ENCODE results near the gene PLA2G4B. TPM values are rescaled to one million over a fixed set of nuclear protein-coding genes. Genes with fewer than 3 reads are reported as not detected.

Gene PLA2G4B
- total and polyA plus RNA-seq, 5 donors: 1.8 to 7.1 (median 5.7) TPM

DNA sequence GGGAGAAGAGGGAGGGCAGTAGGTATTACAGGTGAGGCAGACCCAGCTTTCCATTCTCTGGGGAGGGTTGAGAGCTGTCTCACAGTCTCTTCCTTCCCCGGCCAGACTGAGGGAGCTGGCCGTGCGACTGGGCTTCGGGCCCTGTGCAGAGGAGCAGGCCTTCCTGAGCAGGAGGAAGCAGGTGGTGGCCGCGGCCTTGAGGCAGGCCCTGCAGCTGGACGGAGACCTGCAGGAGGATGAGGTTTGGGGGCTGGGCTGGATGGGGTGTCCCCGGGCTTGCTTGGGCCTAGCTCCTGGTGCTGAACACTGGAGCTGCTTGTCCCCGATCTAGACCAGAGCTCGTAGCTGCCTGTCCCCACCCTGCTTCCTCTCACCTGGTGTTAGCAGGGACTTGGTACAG is 4.9 kb downstream of the PLA2G4B start:
- Histone ChIP-seq H3K4me1 (ENCODE audit: control insufficient read depth, insufficient read depth, low read length) (no peaks in the 10 kb centered on the region), H3K27me3 (ENCODE audit: control insufficient read depth, insufficient read depth) (no peaks in the 10 kb centered on the region), H3K4me3 (ENCODE audit: low read length) (no peak overlapping the region), H3K9me3 (ENCODE audit: control insufficient read depth, low read length) (no peaks in the 10 kb centered on the region), H3K27ac (ENCODE audit: low read length) (no peak overlapping the region)
- ATAC-seq (no peak), DNase-seq (no peak)
- WGBS: 82% methylated on average over 10 of the region's 10 CpGs
- intact Hi-C loops (cut with DNase I): no loop called here

DNA sequence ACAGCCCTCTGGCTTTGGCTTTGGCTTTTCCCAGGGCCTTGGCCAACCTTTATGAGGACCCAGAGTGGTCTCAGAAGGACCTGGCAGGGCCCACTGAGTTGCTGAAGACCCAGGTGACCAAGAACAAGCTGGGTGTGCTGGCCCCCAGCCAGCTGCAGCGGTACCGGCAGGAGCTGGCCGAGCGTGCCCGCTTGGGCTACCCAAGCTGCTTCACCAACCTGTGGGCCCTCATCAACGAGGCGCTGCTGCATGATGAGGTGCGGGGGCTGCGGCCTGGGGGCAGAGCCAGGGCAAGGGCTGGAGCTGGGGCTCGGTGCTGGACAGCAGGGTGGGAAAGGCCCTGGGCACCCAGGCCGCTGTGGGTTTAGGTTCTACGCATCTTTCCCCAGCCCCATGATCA is 6.2 kb downstream of the PLA2G4B start:
- Histone ChIP-seq H3K4me1 (ENCODE audit: control insufficient read depth, insufficient read depth, low read length) (no peaks in the 10 kb centered on the region), H3K4me3 (ENCODE audit: low read length) (no peak overlapping the region), H3K9me3 (ENCODE audit: control insufficient read depth, low read length) (no peaks in the 10 kb centered on the region), H3K27me3 (ENCODE audit: control insufficient read depth, insufficient read depth) (no peaks in the 10 kb centered on the region), H3K27ac (ENCODE audit: low read length) (no peak overlapping the region)
- WGBS: 90% methylated on average over 12 of the region's 12 CpGs
- ATAC-seq (no peak), DNase-seq (no peak)
- intact Hi-C loops (cut with DNase I): no loop called here

- Histone ChIP-seq H3K4me1 (ENCODE audit: control insufficient read depth, insufficient read depth, low read length) (no peaks in the 10 kb centered on the region), H3K27me3 (ENCODE audit: control insufficient read depth, insufficient read depth) (no peaks in the 10 kb centered on the region), H3K9me3 (ENCODE audit: control insufficient read depth, low read length) (no peaks in the 10 kb centered on the region), H3K27ac (ENCODE audit: low read length) (no peak overlapping the region), H3K4me3 (ENCODE audit: low read length) (no peak overlapping the region)
- 88% methylated on average over 14 of the region's 14 CpGs for WGBS
- ATAC-seq: no peak
- intact Hi-C loops (cut with DNase I): no loop called here
- no peak for DNase-seq
These were observed 8.6 kb downstream of the PLA2G4B start for GRCh38 chr15:41847206-41847605.

GRCh38 chr15:41847981-41848380 is 9.3 kb downstream of the PLA2G4B start:
- no peak overlapping the region for H3K4me3 ChIP-seq (ENCODE audit: low read length)
- no peaks in the 10 kb centered on the region for H3K27me3 ChIP-seq (ENCODE audit: control insufficient read depth, insufficient read depth)
- ATAC-seq (no peak), DNase-seq (no peak)
- H3K4me1 ChIP-seq (ENCODE audit: control insufficient read depth, insufficient read depth, low read length): no peaks in the 10 kb centered on the region
- 94% methylated on average over 9 of the region's 9 CpGs for WGBS
- H3K27ac ChIP-seq (ENCODE audit: low read length): no peak overlapping the region
- intact Hi-C loops (cut with DNase I): no loop called here
- H3K9me3 ChIP-seq (ENCODE audit: control insufficient read depth, low read length): no peaks in the 10 kb centered on the region

DNA sequence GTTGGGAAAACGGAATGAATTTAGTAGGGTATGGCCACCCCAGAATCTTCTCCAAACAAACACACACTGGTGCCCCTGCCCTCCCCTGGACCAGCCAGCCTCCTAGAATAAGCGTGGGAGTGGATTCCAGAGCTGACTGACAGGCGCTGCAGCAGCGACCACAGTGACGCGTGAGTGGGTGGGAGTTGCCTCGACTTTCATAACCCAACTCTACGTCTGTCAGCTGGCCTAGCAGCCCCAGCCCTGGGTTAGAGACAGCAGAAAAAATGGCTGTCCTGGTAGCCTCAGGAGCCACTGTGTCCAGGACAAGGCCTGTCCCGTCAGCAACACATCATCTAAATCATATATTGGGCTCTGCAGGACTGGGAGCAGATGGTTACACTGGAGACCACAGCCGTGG is 10.0 kb downstream of the PLA2G4B start:
- no peak for DNase-seq
- Histone ChIP-seq H3K4me3 (ENCODE audit: low read length) (no peak overlapping the region), H3K27me3 (ENCODE audit: control insufficient read depth, insufficient read depth) (no peaks in the 10 kb centered on the region), H3K4me1 (ENCODE audit: control insufficient read depth, insufficient read depth, low read length) (no peaks in the 10 kb centered on the region), H3K9me3 (ENCODE audit: control insufficient read depth, low read length) (no peaks in the 10 kb centered on the region), H3K27ac (ENCODE audit: low read length) (no peak overlapping the region)
- 70% methylated on average over 10 of the region's 10 CpGs for WGBS
- no peak for ATAC-seq
- intact Hi-C loops (cut with DNase I): no loop called here

- WGBS: 77% methylated on average over 6 of the region's 6 CpGs
- ATAC-seq: no peak
- DNase-seq: no peak
- Histone ChIP-seq H3K27me3 (ENCODE audit: control insufficient read depth, insufficient read depth) (no peaks in the 10 kb centered on the region), H3K27ac (ENCODE audit: low read length) (no peak overlapping the region), H3K9me3 (ENCODE audit: control insufficient read depth, low read length) (no peaks in the 10 kb centered on the region), H3K4me1 (ENCODE audit: control insufficient read depth, insufficient read depth, low read length) (no peaks in the 10 kb centered on the region), H3K4me3 (ENCODE audit: low read length) (no peak overlapping the region)
- intact Hi-C loops (cut with DNase I): no loop called here
These were observed 10.6 kb downstream of the PLA2G4B start for GRCh38 chr15:41849204-41849603.

GRCh38 chr15:41849861-41850260 is 11.2 kb downstream of the PLA2G4B start:
- ATAC-seq: no peak
- no peak for DNase-seq
- H3K4me3 ChIP-seq (ENCODE audit: low read length): no peak overlapping the region
- no peaks in the 10 kb centered on the region for H3K9me3 ChIP-seq (ENCODE audit: control insufficient read depth, low read length)
- 65% methylated on average over 8 of the region's 8 CpGs for WGBS
- H3K4me1 ChIP-seq (ENCODE audit: control insufficient read depth, insufficient read depth, low read length): no peaks in the 10 kb centered on the region
- no peaks in the 10 kb centered on the region for H3K27me3 ChIP-seq (ENCODE audit: control insufficient read depth, insufficient read depth)
- intact Hi-C loops (cut with DNase I): no loop called here
- H3K27ac ChIP-seq (ENCODE audit: low read length): no peak overlapping the region

DNA sequence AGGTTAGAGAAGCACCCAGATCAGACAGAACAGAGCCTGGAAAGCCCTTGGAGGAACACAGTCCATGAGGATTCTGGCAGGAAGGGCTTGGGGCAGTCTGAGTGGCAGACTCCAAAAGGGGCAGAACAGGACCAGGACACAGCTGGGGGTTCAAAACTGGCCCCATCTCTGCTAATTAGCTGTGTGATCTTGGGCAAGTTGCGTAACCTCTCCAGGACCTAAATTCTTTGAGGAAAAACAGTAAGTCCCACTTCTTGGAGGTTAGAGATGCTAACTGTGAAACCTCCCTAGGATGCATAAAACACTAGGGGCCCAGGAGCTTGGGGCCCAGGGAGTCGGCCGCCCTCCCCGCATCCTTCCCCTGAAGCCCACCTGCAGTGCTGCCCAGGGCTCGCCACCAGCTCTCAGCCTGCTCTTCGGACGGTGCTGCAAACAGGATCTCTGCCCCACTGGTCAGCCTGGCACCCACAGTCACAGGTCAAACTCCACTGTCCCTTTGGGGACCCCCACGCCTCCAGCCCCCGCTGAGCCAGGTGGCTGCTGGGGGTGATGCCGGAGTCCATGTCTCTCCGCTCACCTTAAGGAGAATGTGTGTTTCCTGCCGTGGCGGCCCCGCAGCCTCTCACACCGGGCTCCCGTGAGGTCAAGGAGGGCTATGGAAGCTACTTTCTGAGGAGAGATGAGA is 12.0 kb downstream of the PLA2G4B start:
- intact Hi-C loops (cut with DNase I): no loop called here
- ATAC-seq: no peak
- 74% methylated on average over 16 of the region's 16 CpGs for WGBS
- Histone ChIP-seq H3K27me3 (ENCODE audit: control insufficient read depth, insufficient read depth) (no peaks in the 10 kb centered on the region), H3K9me3 (ENCODE audit: control insufficient read depth, low read length) (no peaks in the 10 kb centered on the region), H3K4me3 (ENCODE audit: low read length) (no peak overlapping the region), H3K27ac (ENCODE audit: low read length) (no peak overlapping the region), H3K4me1 (ENCODE audit: control insufficient read depth, insufficient read depth, low read length) (no peaks in the 10 kb centered on the region)
- no peak for DNase-seq

- H3K27ac ChIP-seq (ENCODE audit: low read length): no peak overlapping the region
- 51% methylated on average over 11 of the region's 11 CpGs for WGBS
- no peak overlapping the region for H3K4me3 ChIP-seq (ENCODE audit: low read length)
- DNase-seq: no peak
- no peaks in the 10 kb centered on the region for H3K27me3 ChIP-seq (ENCODE audit: control insufficient read depth, insufficient read depth)
- intact Hi-C loops (cut with DNase I): no loop called here
- H3K4me1 ChIP-seq (ENCODE audit: control insufficient read depth, insufficient read depth, low read length): no peaks in the 10 kb centered on the region
- no peak for ATAC-seq
- no peaks in the 10 kb centered on the region for H3K9me3 ChIP-seq (ENCODE audit: control insufficient read depth, low read length)
These were observed 12.5 kb downstream of the PLA2G4B start for GRCh38 chr15:41851167-41851523.

DNA sequence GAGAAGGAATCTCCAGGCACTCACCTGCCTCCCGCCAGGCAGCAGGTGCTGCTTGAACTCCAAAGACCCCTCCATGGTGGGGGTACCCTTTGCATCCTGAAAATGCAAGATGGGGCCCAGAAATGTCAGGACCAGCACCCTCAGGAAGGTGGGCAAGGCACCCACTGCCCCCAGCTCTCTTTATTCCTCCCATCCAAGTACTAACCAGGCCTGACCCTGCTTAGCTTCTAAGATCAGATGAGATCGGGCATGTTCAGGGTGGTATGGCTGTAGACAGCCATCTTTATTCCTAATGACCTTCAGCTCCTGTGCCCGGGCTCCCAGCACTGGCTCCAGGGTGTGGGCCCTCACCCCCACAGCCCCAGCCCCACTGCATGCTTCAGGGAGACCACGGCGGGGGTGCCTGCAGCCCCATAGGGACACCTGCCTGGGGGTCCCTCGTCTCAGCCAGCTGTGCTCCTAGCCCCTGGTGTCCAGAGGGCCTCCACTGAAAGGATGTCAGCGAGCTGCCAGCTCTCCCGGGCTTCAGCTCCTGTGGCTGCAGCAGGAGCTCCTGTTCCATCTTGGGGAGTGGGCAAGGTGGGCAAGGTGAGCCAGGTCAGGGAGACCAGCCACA is 13.2 kb downstream of the PLA2G4B start:
- WGBS: 85% methylated on average over 8 of the region's 8 CpGs
- intact Hi-C loops (cut with DNase I): no loop called here
- no peaks in the 10 kb centered on the region for H3K4me1 ChIP-seq (ENCODE audit: control insufficient read depth, insufficient read depth, low read length)
- H3K4me3 ChIP-seq (ENCODE audit: low read length): no peak overlapping the region
- H3K9me3 ChIP-seq (ENCODE audit: control insufficient read depth, low read length): no peaks in the 10 kb centered on the region
- no peak for DNase-seq
- no peak for ATAC-seq
- no peak overlapping the region for H3K27ac ChIP-seq (ENCODE audit: low read length)
- no peaks in the 10 kb centered on the region for H3K27me3 ChIP-seq (ENCODE audit: control insufficient read depth, insufficient read depth)

- Histone ChIP-seq H3K27ac (ENCODE audit: low read length) (no peak overlapping the region), H3K9me3 (ENCODE audit: control insufficient read depth, low read length) (no peaks in the 10 kb centered on the region), H3K4me3 (ENCODE audit: low read length) (no peak overlapping the region), H3K4me1 (ENCODE audit: control insufficient read depth, insufficient read depth, low read length) (no peaks in the 10 kb centered on the region), H3K27me3 (ENCODE audit: control insufficient read depth, insufficient read depth) (no peaks in the 10 kb centered on the region)
- intact Hi-C loops (cut with DNase I): no loop called here
- 70% methylated on average over 17 of the region's 17 CpGs for WGBS
- DNase-seq: no peak
- peak in 1 of 2 donors; percentile 3 for ATAC-seq
These were observed 14.3 kb downstream of the PLA2G4B start for GRCh38 chr15:41852736-41853590.
